Inferior parietal cortex (tissue), 1 donor: ENCODE results near the gene HECTD3.
"Not testable (repeated sequence)": the region's sequence is repeated elsewhere in the genome, so short reads cannot be mapped to it uniquely, and the experiment has no call there.

Experiments
- DNase-seq: peaks from one replicate; pipeline ENCODE4 v3.0.0-alpha.2; 2016; ENCODE audit errors: extremely low spot score

HECTD3 gene

DNA sequence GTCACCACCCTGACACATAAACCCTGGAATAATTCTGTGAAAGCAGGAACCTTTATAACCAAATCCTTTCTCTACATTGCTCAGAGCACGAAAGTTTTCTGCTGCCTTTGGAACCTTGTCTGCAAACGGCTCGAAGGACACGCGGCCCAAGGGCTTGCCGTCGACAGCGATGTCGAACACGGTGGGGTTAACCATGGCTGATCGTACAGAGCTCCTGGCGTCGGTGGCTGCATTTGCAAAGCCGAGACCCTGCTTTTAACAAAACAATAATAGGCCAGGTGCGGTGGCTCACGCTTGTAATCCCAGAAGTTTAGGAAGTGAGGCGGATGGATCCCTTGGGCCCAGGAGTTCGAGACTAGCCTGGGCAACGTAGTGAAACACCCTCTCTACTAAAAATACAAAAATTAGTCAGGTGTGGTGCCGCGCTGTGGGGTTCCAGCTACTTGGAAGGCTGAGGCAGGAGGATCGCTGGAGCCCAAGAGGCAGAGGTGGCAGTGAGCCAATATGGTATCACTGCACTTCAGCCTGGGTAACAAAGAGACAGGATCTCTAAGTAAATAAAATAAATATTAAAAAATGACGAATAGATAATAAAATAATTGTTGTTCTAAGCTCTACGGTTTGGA lies 22.5 kb downstream of the HECTD3 start:
- no peak for DNase-seq

DNA sequence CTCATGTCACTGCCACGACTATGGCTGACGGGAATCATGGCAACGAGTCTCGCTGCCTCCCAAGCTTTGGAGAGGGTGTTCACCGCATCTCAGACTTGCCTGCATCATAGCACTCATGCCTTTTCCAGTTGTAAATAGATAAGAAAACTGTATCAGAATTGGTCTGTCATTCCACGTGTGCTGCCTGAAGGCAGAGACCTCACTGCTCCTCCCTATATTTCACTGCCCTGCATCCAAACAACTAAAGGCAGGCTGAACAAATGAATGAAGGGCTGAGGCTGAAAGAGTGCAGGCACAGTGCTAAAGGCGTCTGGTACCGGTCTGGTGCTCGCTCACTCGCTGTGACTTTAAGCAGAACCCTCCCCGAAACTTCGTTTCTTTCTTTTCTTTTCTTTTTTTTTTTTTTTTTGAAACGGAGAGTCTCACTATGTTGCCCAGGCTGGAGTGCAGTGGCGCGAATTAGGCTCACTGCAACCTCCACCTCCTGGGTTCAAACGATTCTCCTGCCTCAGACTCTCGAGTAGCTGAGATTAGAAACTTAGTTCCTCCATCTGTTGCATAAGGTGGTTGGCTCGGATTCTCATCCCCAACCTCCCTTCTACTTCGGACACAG lies 25.3 kb downstream of the HECTD3 start:
- no peak for DNase-seq

DNA sequence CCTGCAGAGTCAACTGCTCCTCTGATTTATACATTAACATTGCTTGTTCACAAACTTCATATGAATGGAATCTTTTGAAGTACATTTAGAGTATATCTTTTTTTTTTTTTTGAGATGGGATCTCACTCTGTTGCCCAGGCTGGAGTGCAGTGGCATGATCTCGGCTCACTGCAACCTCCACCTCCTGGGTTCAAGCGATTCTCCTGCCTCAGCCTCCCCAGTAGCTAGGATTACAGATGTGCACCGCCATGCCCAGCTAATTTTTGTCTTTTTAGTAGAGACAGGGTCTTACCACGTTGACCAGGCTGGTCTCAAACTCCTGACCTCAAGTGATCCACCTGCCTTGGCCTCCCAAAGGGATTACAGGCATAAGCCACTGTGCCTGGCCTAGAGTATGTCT lies 33.8 kb downstream of the HECTD3 start:
- not testable (repeated sequence) for DNase-seq

DNA sequence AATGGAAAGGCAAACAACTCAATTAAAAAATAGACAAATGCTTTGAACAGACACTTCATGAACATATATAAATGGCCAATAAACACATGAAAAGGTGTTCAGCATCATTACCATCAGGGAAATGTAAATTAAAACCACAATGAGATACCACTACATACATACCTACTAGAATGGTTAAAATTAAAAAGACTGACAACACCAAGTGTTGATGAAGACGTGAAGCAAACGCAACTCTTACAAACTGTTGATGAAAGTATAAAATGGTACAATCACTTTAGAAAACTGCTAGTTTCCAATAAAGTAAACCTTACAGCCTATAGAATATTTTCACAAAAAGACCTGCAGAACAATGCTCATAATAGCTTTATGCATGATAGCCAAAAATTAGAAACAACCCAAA lies 34.9 kb downstream of the HECTD3 start:
- no peak for DNase-seq

DNA sequence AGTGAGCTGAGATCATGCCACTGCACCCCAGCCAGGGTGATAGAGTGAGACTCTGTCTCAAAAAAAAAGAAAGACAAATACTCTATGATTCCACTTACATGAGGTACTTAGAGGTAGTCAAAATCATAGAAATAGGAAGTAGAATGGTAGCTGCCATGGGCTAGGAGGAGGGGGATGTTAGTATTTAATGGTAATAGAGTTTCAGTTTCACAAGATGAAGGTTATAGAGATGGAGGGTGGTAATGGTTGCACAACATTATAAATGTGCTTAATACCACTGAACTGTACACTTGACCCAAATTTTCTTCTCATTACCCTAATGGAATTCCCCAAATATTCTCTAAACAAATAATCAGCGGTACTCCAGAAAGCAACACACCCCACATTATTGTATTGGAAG lies 37.5 kb downstream of the HECTD3 start:
- no peak for DNase-seq

DNA sequence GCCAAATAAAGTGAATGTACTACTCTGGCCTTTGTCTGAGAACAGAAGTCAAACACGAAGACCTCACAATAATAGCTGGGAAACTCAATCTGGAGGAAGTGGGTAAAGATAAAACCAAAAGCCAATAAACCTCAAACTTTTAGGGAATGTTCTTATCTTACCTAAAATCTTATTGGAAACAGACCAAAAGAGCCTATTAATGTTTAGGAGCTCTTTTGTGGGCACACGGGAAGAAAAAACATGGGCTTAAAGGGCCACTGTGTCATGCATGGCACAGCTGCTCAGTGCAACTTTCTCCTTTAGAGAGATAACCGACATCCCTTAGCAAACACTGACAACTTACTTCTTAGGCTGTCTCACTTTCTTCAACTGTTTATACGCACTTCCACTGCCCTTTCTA lies 40.8 kb downstream of the HECTD3 start:
- no peak for DNase-seq

DNA sequence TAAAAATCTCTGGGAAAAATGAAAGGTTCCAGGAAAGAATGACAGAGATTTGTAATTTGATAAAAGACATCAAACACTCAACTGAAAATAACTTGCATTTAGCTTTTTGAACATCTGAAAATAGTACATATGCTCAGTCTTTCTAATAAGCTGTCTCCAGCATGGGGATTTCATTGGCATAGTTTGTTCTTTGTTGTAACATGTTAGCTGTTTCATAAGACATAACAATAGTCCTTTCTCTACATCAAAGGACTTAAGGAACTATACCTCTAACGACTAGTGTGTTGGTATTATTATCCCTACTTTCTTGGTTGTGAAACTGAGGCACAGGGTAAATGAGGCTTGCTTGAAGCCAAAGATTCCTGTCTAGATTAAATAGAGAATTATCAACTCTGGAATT lies 46.7 kb downstream of the HECTD3 start:
- no peak for DNase-seq

DNA sequence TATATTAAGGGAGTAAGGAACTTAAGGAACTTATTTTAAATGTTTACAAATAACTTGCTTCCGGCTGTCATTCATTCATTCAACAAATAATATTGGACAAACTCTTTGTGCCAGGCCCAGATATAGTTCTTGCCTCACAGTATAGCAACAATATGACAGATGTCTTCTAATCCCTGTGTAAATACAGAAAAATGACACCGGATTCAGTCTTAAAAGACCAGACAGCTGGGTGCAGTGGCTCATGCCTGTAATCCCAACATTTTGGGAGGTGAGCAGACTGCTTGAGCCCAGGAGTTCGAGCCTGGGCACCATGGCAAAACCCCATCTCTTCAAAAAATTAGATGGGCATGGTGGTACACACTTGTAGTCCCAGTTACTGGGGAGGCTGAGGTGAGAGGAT lies 48.4 kb downstream of the HECTD3 start:
- DNase-seq, result no peak

DNA sequence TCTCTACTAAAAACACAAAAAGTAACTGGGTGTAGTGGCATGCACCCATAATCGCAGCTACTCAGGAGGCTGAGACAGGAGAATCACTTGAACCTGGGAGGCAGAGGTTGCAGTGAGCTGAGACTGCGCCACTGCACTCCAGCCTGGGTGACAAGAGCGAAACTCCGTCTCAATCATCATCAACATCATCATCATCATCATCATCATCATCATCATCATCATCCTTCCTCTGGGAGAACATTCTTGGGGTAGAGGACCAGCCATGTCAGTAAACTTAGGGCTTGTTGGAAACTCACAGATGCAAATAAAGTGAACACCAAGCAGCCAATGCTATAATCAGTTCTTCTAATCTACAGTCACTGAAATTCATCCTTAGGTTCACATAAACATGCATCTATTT lies 49.1 kb downstream of the HECTD3 start:
- DNase-seq, result not testable (repeated sequence)

DNA sequence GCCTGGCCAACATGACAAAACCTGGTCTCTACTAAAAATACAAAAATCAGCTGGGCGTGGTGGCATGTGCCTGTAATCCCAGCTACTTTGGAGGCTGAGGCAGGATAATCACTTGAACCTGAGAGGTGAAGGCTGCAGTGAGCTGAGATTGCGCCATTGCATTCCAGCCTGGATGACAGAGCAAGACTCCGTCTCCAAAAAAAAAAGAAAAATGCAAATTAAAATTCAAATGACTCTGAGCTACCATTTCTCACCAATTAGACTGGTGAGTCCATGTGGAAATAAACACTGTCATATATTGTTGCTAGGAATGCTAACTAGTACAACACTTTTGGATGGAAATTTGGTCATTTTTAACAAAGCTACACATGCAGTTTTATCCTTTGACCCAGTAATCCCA lies 53.6 kb downstream of the HECTD3 start:
- not testable (repeated sequence) for DNase-seq

DNA sequence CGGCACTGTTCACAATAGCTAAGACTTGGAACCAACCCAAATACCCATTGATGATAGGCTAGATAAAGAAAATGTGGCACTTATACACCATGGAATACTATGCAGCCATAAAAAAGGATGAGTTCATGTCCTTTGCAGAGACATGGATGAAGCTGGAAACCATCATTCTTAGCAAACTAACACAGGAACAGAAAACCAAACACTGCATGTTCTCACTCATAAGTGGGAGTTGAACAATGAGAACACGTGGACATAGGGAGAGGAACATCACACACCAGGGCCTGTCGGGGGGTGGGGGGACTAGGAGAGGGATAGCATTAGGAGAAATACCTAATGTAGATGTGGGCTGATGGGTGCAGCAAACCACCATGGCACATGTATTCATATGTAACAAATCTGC lies 55.0 kb downstream of the HECTD3 start:
- not testable (repeated sequence) for DNase-seq
